Upper lobe of left lung (tissue), 4 donors: ENCODE results near the gene USH1G.
A peak's percentile ranks its signal among the peaks of the same experiment; 100 is the strongest.

Experiments
- CTCF ChIP-seq, 6 experiments: fragments of 450-650 bp in 4 of 6; fragments of 200-600 bp in 2 of 6; sonication (generic) in 2 of 6; IDR thresholded peaks; one replicate each; pipeline ENCODE4 v1.5.1; 2016 to 2019; ENCODE audit warnings: antibody characterized with exemption in 6 of 6
- EP300 ChIP-seq, 4 donors: sonication (generic); formaldehyde crosslinking; IDR thresholded peaks; one replicate each; pipeline ENCODE4 v1.5.1; 2017; ENCODE audit warnings: antibody characterized with exemption in 4 of 4, control low read depth in 2 of 4
- POLR2A ChIP-seq, 4 donors: fragments of 450-650 bp; IDR thresholded peaks; one replicate each; pipeline ENCODE4 v1.5.1; 2016 to 2017; ENCODE audit warnings: antibody characterized with exemption in 4 of 4, mild to moderate bottlenecking in 2 of 4
- POLR2AphosphoS5 ChIP-seq, 2 donors: sonication (generic); formaldehyde crosslinking; IDR thresholded peaks; one replicate each; pipeline ENCODE4 v1.5.1; 2017; ENCODE audit warnings: antibody characterized with exemption in 2 of 2

GRCh38 chr17:74970395-74970794 is 47.3 kb upstream of the USH1G start:
- no peak for TF ChIP-seq CTCF (IDR thresholded peaks at IDR 0.05)
- peak in 1 of 2 donors; percentile 51 for TF ChIP-seq POLR2AphosphoS5 (IDR thresholded peaks at IDR 0.05)
- TF ChIP-seq POLR2A (IDR thresholded peaks at IDR 0.05) = no peak
- no peak for TF ChIP-seq EP300 (IDR thresholded peaks at IDR 0.05)
